HG02798 (cell line): ENCODE results near the gene HINFP.

Experiments
- ATAC-seq: cut with Tn5 transposase; IDR thresholded peaks from one replicate; pipeline ENCODE4 v1.9.1; 2021; ENCODE audit warnings: mild to moderate bottlenecking; ENCODE audit not compliant: unreplicated experiment, poor library complexity

Gene HINFP, protein sequence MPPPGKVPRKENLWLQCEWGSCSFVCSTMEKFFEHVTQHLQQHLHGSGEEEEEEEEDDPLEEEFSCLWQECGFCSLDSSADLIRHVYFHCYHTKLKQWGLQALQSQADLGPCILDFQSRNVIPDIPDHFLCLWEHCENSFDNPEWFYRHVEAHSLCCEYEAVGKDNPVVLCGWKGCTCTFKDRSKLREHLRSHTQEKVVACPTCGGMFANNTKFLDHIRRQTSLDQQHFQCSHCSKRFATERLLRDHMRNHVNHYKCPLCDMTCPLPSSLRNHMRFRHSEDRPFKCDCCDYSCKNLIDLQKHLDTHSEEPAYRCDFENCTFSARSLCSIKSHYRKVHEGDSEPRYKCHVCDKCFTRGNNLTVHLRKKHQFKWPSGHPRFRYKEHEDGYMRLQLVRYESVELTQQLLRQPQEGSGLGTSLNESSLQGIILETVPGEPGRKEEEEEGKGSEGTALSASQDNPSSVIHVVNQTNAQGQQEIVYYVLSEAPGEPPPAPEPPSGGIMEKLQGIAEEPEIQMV

DNA sequence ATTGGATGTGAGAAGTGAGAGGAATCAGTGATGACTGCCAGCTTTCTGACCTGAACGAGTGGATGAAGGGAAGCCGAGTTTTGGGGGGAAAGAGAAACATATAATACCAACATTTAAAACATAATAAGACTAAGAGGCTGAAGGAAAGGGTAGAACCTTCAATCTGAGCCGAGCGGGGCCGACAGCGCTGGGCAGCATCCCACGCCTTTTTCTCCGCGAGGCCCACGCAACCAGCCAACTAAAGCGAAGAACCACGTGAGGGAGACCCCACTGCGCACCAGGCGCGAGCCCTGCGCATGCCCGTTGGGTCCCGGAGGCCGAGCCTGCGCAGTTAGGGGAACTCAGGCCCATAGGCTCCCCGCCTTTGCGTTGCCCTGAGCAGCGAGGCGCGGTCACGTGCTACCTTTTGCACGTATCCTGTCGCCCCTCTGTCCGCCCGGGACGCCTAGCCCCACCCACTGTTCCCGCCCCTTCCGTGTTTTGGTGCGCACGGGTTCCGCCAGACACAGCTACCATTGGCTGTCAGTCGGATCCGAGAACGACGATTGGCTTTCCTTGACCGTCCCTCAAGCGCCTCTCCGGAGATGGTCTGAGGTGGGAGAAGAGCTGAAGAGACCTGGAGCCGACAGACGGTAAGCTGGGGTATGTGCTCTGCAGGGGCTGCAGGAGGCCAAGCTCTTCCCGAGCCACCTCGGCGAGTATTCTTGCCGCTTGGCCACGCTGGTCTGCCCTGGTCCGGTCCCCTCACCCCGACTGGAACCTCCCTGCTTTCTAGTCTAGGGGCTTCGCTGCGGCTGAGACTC is at the start of gene HINFP:
HINFP (plus strand) TSS at position 573 of the 803 bp plus-strand sequence. CDS start 5,365 bp downstream, outside the sequence.
- ATAC-seq = peak; percentile 98

DNA sequence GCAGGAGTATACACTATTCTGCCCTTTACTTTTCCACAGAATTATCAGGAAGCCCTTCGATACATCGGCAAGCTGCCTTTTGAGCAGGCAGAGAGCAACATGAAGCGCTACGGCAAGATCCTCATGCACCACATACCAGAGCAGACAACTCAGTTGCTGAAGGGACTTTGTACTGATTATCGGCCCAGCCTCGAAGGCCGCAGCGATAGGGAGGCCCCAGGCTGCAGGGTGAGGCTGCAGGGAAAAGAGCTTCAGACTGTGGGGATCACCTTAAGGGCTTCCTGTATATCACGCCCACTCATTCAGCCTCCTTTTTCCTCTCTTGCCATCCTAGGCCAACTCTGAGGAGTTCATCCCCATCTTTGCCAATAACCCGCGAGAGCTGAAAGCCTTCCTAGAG is 43.5 kb upstream of the HINFP start:
- ATAC-seq = no peak

DNA sequence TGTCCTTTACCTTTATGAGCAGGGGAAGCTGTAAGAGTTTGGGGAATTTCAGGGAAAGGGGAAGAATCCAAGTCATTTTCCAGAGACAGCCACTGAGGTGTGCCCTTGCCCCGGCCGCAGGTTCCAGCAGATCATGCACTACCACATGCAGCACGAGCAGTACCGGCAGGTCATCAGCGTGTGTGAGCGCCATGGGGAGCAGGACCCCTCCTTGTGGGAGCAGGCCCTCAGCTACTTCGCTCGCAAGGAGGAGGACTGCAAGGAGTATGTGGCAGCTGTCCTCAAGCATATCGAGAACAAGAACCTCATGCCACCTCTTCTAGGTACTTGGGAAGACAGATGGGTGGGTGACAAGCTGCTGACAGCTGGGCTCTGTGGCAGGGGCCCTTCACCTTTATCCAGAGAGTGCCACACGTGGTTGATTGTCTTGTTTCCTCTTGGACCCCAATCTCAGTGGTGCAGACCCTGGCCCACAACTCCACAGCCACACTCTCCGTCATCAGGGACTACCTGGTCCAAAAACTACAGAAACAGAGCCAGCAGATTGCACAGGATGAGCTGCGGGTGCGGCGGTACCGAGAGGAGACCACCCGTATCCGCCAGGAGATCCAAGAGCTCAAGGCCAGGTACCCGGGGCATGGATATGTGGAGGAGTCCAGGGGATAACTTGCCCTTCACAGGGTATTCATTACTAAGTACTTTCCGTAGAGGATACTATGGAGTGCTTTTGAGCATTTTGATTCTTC is 42.5 kb upstream of the HINFP start:
- ATAC-seq = no peak

DNA sequence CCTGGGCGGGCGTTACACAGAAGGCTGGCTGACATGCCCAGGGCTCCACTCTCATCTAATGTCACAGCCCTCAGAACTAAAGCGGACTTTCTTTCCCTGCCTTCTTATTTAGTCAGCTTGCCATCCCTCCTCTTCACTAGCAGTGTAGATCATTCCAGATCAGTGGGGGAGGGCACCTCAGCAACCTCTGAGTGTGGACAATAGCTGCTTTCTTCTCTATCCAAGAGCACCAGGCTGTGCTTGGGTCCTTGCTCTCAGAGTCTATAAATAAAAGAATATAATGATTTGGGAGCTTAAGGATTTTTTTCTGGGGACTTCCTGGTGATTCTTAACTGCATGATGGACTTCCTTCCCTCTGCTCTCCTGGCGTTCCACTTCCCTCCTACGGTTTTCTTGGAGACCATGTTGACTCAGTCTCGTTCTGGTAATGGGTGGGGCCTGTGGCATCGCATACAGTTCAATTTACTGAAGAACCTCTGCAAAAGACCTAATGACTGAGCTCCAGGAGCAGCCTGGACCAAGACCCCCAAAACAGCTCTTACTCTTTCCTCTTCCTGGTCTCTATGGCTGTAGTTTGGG is 39.6 kb upstream of the HINFP start:
- no peak for ATAC-seq

DNA sequence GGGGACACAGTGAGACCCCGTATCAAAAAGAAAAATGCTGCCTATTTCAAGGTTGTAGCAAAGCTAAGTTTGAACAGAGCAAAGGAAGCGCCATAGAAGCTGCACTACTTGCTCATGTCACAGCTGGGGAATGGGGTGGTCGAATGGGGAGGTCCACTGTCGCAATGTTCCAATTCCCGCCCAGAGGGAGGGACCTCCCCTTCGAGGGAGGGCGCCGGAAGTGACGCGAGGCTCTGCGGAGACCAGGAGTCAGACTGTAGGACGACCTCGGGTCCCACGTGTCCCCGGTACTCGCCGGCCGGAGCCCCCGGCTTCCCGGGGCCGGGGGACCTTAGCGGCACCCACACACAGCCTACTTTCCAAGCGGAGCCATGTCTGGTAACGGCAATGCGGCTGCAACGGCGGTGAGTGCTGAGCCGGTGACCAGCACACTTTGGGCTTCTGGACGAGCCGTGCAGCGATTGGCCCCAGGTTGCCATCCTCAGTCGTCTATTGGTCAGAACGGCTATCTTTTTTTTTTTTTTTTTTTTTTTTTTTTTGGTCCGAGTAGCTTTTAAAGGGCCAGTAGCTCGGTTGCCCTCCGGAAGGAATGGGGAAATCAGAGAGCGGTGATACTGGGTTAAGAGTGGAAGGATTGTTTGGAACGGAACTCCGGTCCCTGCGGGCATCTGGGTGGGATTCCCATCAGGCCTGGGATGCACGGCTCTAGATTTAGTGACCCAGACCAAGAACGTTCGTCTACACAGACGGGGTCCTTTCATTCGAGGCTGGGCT is 36.5 kb upstream of the HINFP start, which contains the start of gene HMBS:
HMBS (plus strand) TSS at position 219 of the 774 bp plus-strand sequence; CDS start at position 372, 153 bp downstream.
- peak; percentile 89 for ATAC-seq

DNA sequence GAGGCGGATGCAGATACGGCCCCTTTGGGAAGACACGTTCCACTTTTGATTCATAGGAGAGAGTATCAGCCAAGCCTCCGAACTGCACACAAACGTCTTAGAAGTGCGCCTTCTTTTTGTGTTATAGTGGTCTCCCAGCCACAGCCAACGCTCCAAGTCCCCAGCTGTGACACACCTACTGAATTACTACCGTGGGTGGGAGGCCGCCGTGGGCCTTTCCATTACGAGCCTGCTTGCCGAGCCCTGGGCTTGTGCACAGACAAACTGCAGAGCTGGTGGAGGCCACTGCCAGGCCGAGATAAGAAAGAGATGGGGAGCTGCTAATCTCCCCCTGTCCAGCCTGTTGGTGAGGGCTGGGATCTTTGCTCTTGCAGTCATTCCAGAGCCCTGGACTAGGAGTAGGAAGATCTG is 35.9 kb upstream of the HINFP start:
- peak; percentile 19 for ATAC-seq

DNA sequence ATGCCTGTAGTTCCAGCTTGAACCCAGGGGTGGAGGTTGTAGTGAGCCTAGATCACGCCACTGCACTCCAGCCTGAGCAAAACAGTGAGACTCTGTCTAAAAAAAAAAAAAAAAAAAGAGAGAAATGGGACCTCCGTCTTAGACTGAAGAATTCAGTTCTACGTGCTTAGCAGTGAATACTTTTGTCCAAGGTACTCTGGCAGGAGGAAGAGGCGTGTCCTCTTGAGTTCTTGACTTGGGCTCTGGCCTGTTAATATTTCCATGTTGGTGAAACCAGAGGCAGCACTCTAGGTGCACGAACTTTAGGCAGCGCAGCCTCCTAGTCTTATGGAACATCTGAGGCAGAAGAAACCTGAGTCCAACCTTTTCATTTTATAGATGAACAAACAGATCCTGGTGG is 34.3 kb upstream of the HINFP start:
- ATAC-seq = no peak

DNA sequence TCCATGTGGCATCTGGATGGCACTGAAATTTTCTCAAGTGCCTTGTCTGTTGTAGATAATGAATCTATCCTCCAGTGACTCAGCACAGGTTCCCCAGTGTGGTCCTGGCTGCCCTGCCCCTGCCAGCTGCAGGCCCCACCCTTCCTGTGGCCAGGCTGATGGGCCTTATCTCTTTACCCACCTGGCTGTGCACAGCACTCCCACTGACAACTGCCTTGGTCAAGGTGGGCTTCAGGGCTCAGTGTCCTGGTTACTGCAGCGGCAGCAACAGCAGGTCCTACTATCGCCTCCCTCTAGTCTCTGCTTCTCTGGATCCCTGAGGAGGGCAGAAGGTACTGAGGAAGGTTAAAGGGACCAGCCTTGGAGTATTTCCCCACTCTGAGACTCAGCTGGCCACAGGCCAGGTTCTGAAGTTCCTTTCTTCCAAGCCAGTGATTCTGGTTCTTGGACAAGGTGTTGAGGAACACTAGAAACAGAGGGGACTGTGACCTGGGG is 33.6 kb upstream of the HINFP start:
- ATAC-seq = no peak

DNA sequence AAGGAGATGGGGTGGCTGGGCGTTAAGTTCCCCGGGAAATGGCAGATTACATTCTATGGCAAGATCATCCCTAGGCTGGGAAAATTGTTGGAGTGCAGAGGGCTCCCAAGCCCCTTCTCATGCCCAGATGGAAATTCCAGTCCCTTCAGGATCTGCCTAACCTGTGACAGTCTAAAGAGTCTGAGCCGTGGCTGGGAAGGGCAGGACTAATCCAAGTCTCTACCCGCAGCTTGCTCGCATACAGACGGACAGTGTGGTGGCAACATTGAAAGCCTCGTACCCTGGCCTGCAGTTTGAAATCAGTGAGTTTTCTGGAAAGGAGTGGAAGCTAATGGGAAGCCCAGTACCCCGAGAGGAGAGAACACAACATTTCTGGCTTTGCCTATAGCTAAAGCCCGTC is 33.0 kb upstream of the HINFP start:
- ATAC-seq = no peak

DNA sequence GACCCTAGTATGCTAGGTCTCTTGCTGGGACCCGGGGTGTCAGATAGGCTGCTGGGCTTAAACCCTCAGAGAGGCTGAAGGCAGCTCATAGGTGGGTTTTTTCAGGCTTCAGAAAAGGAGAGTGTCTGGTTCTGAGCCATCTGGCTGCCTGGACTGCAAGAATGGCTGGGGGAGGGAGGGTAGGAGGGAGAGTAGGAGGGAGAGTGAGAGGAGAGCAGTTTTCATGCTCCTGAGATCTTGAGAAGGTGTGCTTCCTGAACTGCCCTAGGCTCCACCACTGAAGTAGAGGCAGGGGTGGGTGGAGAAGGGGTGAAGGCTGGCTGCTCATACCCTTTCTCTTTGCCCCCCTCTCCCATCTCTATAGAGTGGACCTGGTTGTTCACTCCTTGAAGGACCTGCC is 32.1 kb upstream of the HINFP start:
- ATAC-seq = no peak

DNA sequence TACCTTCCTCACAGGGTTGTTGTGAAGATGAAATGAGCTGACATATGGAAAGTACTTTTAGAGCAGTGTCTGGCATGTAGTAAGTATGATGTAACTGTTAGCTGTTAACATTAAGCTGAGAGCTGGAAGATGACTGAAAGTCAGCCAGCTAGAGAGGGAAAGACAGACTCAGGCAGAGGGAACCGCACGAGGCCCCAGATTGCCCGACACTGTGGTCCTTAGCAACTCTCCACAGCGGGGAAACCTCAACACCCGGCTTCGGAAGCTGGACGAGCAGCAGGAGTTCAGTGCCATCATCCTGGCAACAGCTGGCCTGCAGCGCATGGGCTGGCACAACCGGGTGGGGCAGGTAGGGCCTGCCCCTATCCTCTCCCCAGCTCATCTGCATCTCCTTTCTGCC is 30.2 kb upstream of the HINFP start:
- ATAC-seq = no peak

DNA sequence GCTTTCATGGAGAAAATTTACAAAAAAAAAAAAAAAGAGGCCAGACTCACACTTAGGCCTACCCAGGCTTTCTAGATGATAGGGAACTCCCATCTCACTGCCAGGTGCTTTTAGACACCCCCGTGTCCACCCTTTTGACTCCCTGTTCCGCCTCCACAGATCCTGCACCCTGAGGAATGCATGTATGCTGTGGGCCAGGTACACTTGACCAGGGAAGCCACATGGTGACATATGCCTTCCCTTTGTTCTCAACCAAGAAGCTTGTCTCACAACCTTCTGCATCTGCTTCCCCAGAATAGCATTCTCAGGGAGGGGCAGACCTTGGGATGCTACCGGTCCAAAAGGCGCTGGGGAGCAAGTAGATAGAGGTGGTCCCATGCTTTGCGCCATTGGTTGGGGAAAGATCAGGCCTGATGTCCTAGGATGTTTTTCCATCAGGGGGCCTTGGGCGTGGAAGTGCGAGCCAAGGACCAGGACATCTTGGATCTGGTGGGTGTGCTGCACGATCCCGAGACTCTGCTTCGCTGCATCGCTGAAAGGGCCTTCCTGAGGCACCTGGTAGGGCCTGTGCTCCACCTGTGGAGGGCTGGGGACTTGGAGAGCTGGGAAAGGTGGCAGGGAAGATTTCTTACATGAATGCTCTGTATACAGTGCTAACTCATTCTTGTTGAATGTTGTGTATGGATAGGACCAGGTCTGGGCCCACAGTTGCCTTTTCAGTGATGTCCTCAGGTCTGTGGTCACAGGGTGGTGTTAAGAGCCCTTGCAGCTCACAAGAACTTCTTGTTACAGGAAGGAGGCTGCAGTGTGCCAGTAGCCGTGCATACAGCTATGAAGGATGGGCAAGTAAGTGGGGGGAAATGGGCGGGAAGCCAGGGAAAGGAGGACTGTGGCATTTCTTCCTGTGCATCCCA is 29.2 kb upstream of the HINFP start:
- no peak for ATAC-seq

DNA sequence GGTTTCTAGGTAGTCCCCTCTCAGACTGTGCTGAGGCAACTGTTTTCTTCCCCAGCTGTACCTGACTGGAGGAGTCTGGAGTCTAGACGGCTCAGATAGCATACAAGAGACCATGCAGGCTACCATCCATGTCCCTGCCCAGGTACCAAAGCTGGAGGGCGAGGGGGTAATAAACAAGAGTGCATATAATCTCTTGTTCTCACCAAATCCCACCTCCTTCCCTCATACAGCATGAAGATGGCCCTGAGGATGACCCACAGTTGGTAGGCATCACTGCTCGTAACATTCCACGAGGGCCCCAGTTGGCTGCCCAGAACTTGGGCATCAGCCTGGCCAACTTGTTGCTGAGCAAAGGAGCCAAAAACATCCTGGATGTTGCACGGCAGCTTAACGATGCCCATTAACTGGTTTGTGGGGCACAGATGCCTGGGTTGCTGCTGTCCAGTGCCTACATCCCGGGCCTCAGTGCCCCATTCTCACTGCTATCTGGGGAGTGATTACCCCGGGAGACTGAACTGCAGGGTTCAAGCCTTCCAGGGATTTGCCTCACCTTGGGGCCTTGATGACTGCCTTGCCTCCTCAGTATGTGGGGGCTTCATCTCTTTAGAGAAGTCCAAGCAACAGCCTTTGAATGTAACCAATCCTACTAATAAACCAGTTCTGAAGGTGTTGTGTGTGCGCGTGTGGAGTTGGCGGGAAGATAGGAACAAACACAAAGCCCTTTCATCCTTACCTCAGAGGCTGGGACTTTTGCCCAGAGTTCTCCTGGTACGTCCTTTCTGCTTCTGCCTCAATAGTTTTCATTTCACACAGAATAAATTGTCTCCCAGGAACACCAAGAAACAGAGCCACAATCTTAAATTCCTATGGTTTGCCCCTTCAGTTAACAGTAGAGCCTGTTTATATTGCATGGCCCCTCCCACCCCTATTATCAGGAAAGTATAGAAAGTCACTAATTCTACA is 28.2 kb upstream of the HINFP start:
- no peak for ATAC-seq

DNA sequence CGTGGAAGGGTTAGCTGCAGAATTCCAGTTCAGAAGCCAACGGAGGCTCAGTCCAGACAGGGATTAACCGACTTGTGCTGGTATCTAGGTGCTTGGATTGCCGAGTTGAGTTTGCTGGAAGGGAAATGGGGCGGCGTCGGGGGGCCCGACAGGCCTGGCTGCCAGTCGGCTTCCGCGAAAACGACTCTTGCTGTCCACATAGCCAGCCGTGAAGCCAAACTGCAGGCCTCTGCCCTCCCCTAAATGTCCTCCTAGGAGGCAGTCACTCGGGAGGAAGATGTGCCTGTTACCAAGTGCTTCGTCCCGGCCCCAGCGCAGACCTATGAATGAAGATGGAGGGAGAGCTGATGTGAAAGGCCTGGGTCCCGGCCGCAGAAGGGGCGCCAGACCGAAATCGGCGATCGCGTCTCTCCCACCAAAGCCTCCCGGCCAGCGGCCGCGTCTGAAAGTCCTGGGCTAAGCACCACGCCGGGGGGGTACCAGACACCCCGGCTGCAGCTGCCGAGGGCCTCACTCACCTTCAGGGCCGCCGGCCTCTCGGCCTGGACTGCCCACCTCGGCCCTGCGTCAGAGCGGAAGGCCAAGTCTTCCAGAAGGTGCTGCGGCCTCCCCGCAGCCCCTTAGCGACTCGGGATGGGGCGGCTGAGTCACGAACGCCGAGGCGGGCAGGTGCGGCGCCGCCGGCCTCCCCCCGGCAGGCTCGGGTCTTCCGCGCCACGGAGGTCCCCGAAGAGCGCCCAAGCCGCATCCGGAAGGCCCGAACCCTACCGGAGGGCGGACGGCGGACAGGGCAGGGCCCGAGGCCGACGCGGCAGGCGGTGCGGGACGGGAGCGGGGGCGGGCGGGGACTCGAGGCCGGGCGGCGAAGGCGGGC is 27.2 kb upstream of the HINFP start:
- ATAC-seq = peak; percentile 7

DNA sequence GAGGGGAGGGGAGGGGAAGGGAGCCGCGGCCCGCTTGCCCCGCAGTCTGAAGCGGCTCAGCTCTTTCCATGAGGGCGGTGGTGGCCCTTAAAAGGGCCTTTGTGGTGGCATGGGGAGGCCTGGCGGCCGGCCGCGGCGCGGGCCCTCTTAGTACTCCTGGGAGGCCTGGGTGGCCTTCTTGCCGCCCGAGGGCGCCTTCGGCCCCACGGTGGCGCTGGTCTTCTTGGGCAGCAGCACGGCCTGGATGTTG is 26.6 kb upstream of the HINFP start:
- ATAC-seq = peak; percentile 38

DNA sequence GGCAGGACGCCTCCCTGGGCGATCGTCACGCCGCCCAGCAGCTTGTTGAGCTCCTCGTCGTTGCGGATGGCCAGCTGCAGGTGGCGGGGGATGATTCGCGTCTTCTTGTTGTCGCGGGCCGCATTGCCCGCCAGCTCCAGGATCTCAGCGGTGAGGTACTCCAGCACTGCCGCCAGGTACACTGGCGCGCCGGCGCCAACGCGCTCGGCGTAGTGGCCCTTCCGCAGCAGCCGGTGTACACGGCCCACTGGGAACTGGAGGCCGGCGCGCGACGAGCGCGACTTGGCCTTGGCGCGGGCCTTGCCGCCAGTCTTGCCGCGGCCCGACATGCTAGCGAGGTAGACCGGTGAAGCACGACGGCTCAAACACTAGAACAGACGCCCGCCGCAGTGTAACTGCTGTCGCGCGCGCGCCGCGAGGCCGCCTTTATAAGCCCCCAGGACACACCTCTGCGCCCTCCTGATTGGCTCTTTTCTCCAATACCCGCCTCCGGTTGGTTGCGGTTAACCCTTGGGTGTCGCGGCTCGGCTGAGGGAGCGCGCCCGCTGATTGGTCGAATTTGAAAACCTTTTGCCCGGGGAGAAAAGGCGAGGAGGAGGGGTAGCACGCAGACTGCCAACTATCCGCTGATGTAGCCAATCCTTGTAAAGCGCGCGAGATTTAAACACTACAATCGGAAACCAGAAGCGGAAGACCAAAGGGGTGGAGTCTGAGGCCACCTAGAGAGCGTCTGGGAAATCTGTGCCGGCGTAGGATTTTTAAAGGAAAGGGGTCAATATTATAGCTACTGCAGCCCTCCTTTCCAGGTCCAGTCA is 26.1 kb upstream of the HINFP start:
- peak; percentile 87 for ATAC-seq
